Esophagus muscularis mucosa (tissue), 4 donors: Measurements from ENCODE around the gene SCGB3A1. TPM values are rescaled to one million over a fixed set of nuclear protein-coding genes. Genes with fewer than 3 reads are reported as not detected.

Source experiments
- DNase-seq: peaks from one replicate; pipeline ENCODE4 v3.0.0-alpha.2; 2017; ENCODE audit errors: extremely low spot score
- H3K27ac ChIP-seq, 4 donors: fragments of 200-600 bp; sonication (generic); replicated peaks in 1 of 4; 1 replicate in 3 of 4; 2 replicates in 1 of 4; pipeline ENCODE4 v1.5.1; 2016 to 2019; ENCODE audit warnings: mild to moderate bottlenecking in 1 of 4
- H3K27me3 ChIP-seq, 4 donors: fragments of 200-600 bp; sonication (generic); one replicate each; pipeline versions ENCODE4 v1.5.1 to v1.6.0; 2016 to 2019
- H3K36me3 ChIP-seq, 4 donors: fragments of 200-600 bp; sonication (generic); one replicate each; pipeline ENCODE4 v1.5.1; 2016 to 2019
- H3K4me1 ChIP-seq, 4 donors: fragments of 200-600 bp; sonication (generic); one replicate each; pipeline ENCODE4 v1.5.1; 2016 to 2019
- H3K4me3 ChIP-seq, 4 donors: fragments of 200-600 bp; sonication (generic); 1 replicate in 2 of 4; 2 replicates in 2 of 4; pipeline ENCODE4 v1.5.1; 2016 to 2019; ENCODE audit warnings: mild to moderate bottlenecking in 4 of 4, moderate library complexity in 1 of 4
- H3K9me3 ChIP-seq, 4 donors: fragments of 200-600 bp; sonication (generic); 1 replicate in 3 of 4; 2 replicates in 1 of 4; pipeline ENCODE4 v1.5.1; 2016 to 2019
- CTCF ChIP-seq, 3 experiments: fragments of 200-600 bp in 2 of 3; fragments of 450-650 bp in 1 of 3; sonication (generic) in 2 of 3; IDR thresholded peaks; one replicate each; pipeline ENCODE4 v1.5.1; 2017 to 2019; ENCODE audit warnings: antibody characterized with exemption in 3 of 3, mild to moderate bottlenecking in 2 of 3, moderate library complexity in 1 of 3
- EP300 ChIP-seq: sonication (generic); formaldehyde crosslinking; IDR thresholded peaks from one replicate; pipeline ENCODE4 v1.6.1; 2017; ENCODE audit warnings: antibody characterized with exemption
- POLR2A ChIP-seq: fragments of 450-650 bp; IDR thresholded peaks from one replicate; pipeline ENCODE4 v1.6.1; 2017; ENCODE audit warnings: antibody characterized with exemption, moderate library complexity, mild to moderate bottlenecking, low read depth
- POLR2AphosphoS5 ChIP-seq, 2 donors: sonication (generic); formaldehyde crosslinking; IDR thresholded peaks; one replicate each; pipeline ENCODE4 v1.6.1; 2017; ENCODE audit warnings: antibody characterized with exemption in 2 of 2
- WGBS: methylation state at CpG from one replicate; pipeline ENCODE4 v1.1.5; 2018; 5-methylcytosine and 5-hydroxymethylcytosine counted together
- intact Hi-C: fragments of 100-400 bp; cut with DNase I; formaldehyde crosslinking; loops from one replicate; pipeline ENCODE4 v1.15.1; 2023
- total RNA-seq, 4 donors: library from RNA; depleted of rRNA; stranded (reverse); fragments of >200 nt; gene quantifications; one replicate each; pipeline versions ENCODE4 v1.1.0 to v1.2.1, GENCODE V29; 2016

SCGB3A1 gene
- total RNA-seq, 4 donors from 2014 or later: 1.9 to 2.4 TPM; not detected in 2

- DNase-seq: no peak
- Histone ChIP-seq H3K9me3 (no peaks in the 10 kb centered on the region), H3K27me3 (peaks cover 0 to 65% (median 17%) of the 10 kb centered on the region in 4 donors), H3K4me1 (peaks cover 15 to 21% (median 19%) of the 10 kb centered on the region in 4 donors), H3K4me3 (no peak overlapping the region), H3K36me3 (no peaks in the 10 kb centered on the region), H3K27ac (no peak overlapping the region)
- TF ChIP-seq CTCF (IDR thresholded peaks at IDR 0.05) (no peak), EP300 (no peak), POLR2A (no peak), POLR2AphosphoS5 (IDR thresholded peaks at IDR 0.05) (no peak)
- intact Hi-C loops: no loop called here
- WGBS: 88% methylated on average over 12 of the region's 19 CpGs
Measured at GRCh38 chr5:180593446-180594206, 2.3 kb upstream of the SCGB3A1 start.

GRCh38 chr5:180592176-180592575, 877 bp upstream of the SCGB3A1 start:
- peaks cover 0 to 66% (median 17%) of the 10 kb centered on the region in 4 donors for H3K27me3 ChIP-seq
- no peaks in the 10 kb centered on the region for H3K36me3 ChIP-seq
- no peaks in the 10 kb centered on the region for H3K9me3 ChIP-seq
- H3K4me3 ChIP-seq: no peak overlapping the region
- DNase-seq: no peak
- intact Hi-C loops: no loop called here
- TF ChIP-seq CTCF (IDR thresholded peaks at IDR 0.05) (no peak), POLR2A (no peak)
- peaks cover 15 to 21% (median 19%) of the 10 kb centered on the region in 4 donors for H3K4me1 ChIP-seq
- WGBS: 91% methylated on average over 10 of the region's 10 CpGs
- no peak overlapping the region for H3K27ac ChIP-seq

- TF ChIP-seq CTCF (IDR thresholded peaks at IDR 0.05): no peak
- no peak for TF ChIP-seq POLR2A
- TF ChIP-seq POLR2AphosphoS5 (IDR thresholded peaks at IDR 0.05): no peak
- H3K36me3 ChIP-seq: no peaks in the 10 kb centered on the region
- H3K4me1 ChIP-seq: peaks cover 15 to 21% (median 19%) of the 10 kb centered on the region in 4 donors
- no peak for DNase-seq
- no peak overlapping the region for H3K27ac ChIP-seq
- peak overlapping the region; percentile 28 to 43 (median 32) for H3K4me3 ChIP-seq
- 5% methylated on average over 4 of the region's 63 CpGs for WGBS
- intact Hi-C loops: no loop called here
- H3K9me3 ChIP-seq: peaks cover 0 to 6% (median 1%) of the 10 kb centered on the region in 4 donors
- peaks cover 0 to 66% (median 17%) of the 10 kb centered on the region in 4 donors for H3K27me3 ChIP-seq
Measured at GRCh38 chr5:180590543-180591310, 572 bp downstream of the SCGB3A1 start.

- Histone ChIP-seq H3K4me3 (peak overlapping the region; percentile 28 to 43 (median 32)), H3K27me3 (peaks cover 0 to 66% (median 17%) of the 10 kb centered on the region in 4 donors), H3K27ac (no peak overlapping the region), H3K36me3 (no peaks in the 10 kb centered on the region), H3K4me1 (peaks cover 15 to 21% (median 19%) of the 10 kb centered on the region in 4 donors), H3K9me3 (peaks cover 0 to 10% (median 6%) of the 10 kb centered on the region in 4 donors)
- TF ChIP-seq POLR2AphosphoS5 (IDR thresholded peaks at IDR 0.05) (no peak), EP300 (no peak), POLR2A (no peak), CTCF (IDR thresholded peaks at IDR 0.05) (no peak)
- no peak for DNase-seq
- 19% methylated on average over 6 of the region's 44 CpGs for WGBS
- intact Hi-C loops: no loop called here
Measured at GRCh38 chr5:180589771-180590542, 1.3 kb downstream of the SCGB3A1 start.
